HG03575 (cell line): ENCODE results near the gene METTL18.
"Not testable (repeated sequence)": the region's sequence is repeated elsewhere in the genome, so short reads cannot be mapped to it uniquely, and the experiment has no call there.

ENCODE experiments used
- ATAC-seq: cut with Tn5 transposase; IDR thresholded peaks from one replicate; pipeline ENCODE4 v1.9.1; 2021; ENCODE audit not compliant: unreplicated experiment, insufficient number of reproducible peaks, low FRiP score; ENCODE audit errors: extremely low read depth

The METTL18 gene

GRCh38 chr1:169794530-169795416, at the start of gene METTL18:
Gene METTL18 (minus strand): TSS chr1:169794907. CDS start chr1:169793695, 1,212 bp downstream.
- ATAC-seq = peak; percentile 62

- ATAC-seq = no peak
Measured at GRCh38 chr1:169838942-169839341, 44.2 kb upstream of the METTL18 start.

- ATAC-seq = no peak
Measured at GRCh38 chr1:169836198-169836597, 41.5 kb upstream of the METTL18 start.

GRCh38 chr1:169835647-169836046, 40.9 kb upstream of the METTL18 start:
- ATAC-seq = no peak

- no peak for ATAC-seq
Measured at GRCh38 chr1:169834869-169835268, 40.2 kb upstream of the METTL18 start.

- no peak for ATAC-seq
Measured at GRCh38 chr1:169833179-169833901, 38.6 kb upstream of the METTL18 start.

- no peak for ATAC-seq
Measured at GRCh38 chr1:169829671-169830070, 35.0 kb upstream of the METTL18 start.

GRCh38 chr1:169824153-169824552, 29.4 kb upstream of the METTL18 start:
- no peak for ATAC-seq

GRCh38 chr1:169821500-169821899, 26.8 kb upstream of the METTL18 start:
- no peak for ATAC-seq

- ATAC-seq = no peak
Measured at GRCh38 chr1:169816617-169817016, 21.9 kb upstream of the METTL18 start.

- ATAC-seq = no peak
Measured at GRCh38 chr1:169814265-169814664, 19.6 kb upstream of the METTL18 start.

- no peak for ATAC-seq
Measured at GRCh38 chr1:169812131-169812530, 17.4 kb upstream of the METTL18 start.

GRCh38 chr1:169811418-169812035, 16.8 kb upstream of the METTL18 start:
- not testable (repeated sequence) for ATAC-seq

- no peak for ATAC-seq
Measured at GRCh38 chr1:169809370-169810095, 14.8 kb upstream of the METTL18 start.

GRCh38 chr1:169804941-169805340, 10.2 kb upstream of the METTL18 start:
- ATAC-seq = no peak

- ATAC-seq = no peak
Measured at GRCh38 chr1:169802888-169803287, 8.2 kb upstream of the METTL18 start.

GRCh38 chr1:169797281-169797680, 2.6 kb upstream of the METTL18 start:
- no peak for ATAC-seq

GRCh38 chr1:169796274-169796810, 1.6 kb upstream of the METTL18 start:
- ATAC-seq = no peak

GRCh38 chr1:169795687-169796086, 980 bp upstream of the METTL18 start:
- ATAC-seq = no peak
